Measurements from ENCODE around the gene SERPINA10. TPM values are rescaled to one million over a fixed set of nuclear protein-coding genes. Genes with fewer than 3 reads are reported as not detected.

Gene SERPINA10
- total and polyA plus RNA-seq, 2 of the 13 experiments (the other 11 are each of a cell fraction or from before 2014, with no cell fraction given), result 20.1 to 20.2 TPM

DNA sequence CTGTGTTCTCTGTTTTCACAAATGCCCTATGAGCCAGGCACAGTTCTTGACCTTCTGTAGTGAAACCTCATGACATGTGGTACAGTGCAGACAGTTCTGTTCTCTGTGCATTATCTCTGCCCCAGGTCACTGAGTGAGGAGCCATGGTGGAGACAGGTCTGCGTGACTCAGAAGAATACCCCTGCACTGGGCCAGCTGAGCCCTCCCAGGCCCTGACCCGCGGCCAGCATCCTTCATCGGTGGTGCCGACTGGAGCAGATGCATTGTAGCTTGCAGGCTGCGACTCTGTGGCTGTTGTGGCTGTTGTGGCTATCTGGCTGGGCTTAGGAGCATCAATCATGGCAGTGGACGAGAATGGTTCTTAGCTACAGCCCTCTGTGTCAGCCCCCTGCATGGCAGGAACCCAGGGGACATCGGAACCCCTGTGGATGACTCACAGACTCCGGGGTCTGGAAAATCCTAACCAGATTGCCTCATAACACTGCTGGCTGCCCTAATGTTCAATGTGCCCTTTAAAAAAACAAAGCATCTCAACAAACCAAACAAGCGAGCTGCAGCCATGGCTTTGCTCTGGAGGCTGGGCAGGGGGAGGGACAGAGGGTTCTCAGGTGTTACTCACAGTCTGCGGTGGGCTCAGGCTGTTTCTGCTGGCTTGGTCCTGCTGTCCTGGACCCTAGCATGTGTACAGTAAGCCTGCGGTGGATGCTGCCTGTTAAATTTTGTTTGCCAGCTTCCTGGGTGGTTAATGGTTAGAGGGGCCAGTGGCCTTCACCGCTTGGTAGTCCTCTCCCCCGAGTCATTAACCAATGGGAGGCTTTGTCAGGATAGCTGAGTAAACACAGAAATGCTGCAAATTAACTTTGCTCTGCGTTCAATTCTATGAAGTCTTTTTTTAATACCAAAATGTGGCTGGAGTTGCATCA is 29.8 kb upstream of the SERPINA10 start, which contains the start of gene SERPINA6 (continued):
- TF ChIP-seq ZXDC (CRISPR knock-in tag; IDR thresholded peaks at IDR 0.05), result no peak
- 0 out of 2 replicates have a peak, but pooled peaks have one; percentile 27 for TF ChIP-seq ZBTB38 (CRISPR knock-in tag; IDR thresholded peaks at IDR 0.05)
- TF ChIP-seq ZNF557 (CRISPR knock-in tag; IDR thresholded peaks at IDR 0.05), result peak; percentile 56; the same call in 1 of the 2 replicates
- no peak; the same call in 1 of the 2 replicates for TF ChIP-seq ZNF296 (CRISPR knock-in tag; conservative IDR thresholded peaks at IDR 0.05)
- TF ChIP-seq SMAD1 (CRISPR knock-in tag; IDR thresholded peaks at IDR 0.05; ENCODE audit: borderline replicate concordance, low read depth), result 0 out of 2 replicates have a peak, but pooled peaks have one; percentile 57
- no peak for TF ChIP-seq NCOA1 (CRISPR knock-in tag; IDR thresholded peaks at IDR 0.05)
- TF ChIP-seq CEBPB (IDR thresholded peaks at IDR 0.05; ENCODE audit: borderline replicate concordance, low read depth, low read length), result peak; percentile 67; the same call in 1 of the 2 replicates
- TF ChIP-seq GFI1 (CRISPR knock-in tag; IDR thresholded peaks at IDR 0.05; ENCODE audit: borderline replicate concordance), result no peak
- no peak for TF ChIP-seq CBFB (CRISPR knock-in tag; IDR thresholded peaks at IDR 0.05)
- TF ChIP-seq, protein P1, sequence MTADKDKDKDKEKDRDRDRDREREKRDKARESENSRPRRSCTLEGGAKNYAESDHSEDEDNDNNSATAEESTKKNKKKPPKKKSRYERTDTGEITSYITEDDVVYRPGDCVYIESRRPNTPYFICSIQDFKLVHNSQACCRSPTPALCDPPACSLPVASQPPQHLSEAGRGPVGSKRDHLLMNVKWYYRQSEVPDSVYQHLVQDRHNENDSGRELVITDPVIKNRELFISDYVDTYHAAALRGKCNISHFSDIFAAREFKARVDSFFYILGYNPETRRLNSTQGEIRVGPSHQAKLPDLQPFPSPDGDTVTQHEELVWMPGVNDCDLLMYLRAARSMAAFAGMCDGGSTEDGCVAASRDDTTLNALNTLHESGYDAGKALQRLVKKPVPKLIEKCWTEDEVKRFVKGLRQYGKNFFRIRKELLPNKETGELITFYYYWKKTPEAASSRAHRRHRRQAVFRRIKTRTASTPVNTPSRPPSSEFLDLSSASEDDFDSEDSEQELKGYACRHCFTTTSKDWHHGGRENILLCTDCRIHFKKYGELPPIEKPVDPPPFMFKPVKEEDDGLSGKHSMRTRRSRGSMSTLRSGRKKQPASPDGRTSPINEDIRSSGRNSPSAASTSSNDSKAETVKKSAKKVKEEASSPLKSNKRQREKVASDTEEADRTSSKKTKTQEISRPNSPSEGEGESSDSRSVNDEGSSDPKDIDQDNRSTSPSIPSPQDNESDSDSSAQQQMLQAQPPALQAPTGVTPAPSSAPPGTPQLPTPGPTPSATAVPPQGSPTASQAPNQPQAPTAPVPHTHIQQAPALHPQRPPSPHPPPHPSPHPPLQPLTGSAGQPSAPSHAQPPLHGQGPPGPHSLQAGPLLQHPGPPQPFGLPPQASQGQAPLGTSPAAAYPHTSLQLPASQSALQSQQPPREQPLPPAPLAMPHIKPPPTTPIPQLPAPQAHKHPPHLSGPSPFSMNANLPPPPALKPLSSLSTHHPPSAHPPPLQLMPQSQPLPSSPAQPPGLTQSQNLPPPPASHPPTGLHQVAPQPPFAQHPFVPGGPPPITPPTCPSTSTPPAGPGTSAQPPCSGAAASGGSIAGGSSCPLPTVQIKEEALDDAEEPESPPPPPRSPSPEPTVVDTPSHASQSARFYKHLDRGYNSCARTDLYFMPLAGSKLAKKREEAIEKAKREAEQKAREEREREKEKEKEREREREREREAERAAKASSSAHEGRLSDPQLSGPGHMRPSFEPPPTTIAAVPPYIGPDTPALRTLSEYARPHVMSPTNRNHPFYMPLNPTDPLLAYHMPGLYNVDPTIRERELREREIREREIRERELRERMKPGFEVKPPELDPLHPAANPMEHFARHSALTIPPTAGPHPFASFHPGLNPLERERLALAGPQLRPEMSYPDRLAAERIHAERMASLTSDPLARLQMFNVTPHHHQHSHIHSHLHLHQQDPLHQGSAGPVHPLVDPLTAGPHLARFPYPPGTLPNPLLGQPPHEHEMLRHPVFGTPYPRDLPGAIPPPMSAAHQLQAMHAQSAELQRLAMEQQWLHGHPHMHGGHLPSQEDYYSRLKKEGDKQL (CRISPR knock-in tag; IDR thresholded peaks at IDR 0.05; ENCODE audit: low read depth), result no peak
- no peak for TF ChIP-seq ZNF552 (CRISPR knock-in tag; IDR thresholded peaks at IDR 0.05; ENCODE audit: borderline replicate concordance)
- 0 out of 2 replicates have a peak, but pooled peaks have one; percentile 13 for TF ChIP-seq ZNF547 (CRISPR knock-in tag; IDR thresholded peaks at IDR 0.05)
- TF ChIP-seq CSRNP1 (CRISPR knock-in tag; IDR thresholded peaks at IDR 0.05), result peak; percentile 59; the same call in 1 of the 2 replicates
- TF ChIP-seq ZBTB21 (CRISPR knock-in tag; IDR thresholded peaks at IDR 0.05), result 0 out of 2 replicates have a peak, but pooled peaks have one; percentile 9
- peak; percentile 73; the same call in 1 of the 2 replicates for TF ChIP-seq RXRA (CRISPR knock-in tag; IDR thresholded peaks at IDR 0.05)
- TF ChIP-seq RARA (CRISPR knock-in tag; IDR thresholded peaks at IDR 0.05), result peak; percentile 93
- TF ChIP-seq ZNF768 (CRISPR knock-in tag; IDR thresholded peaks at IDR 0.05), result 0 out of 2 replicates have a peak, but pooled peaks have one; percentile 12
- no peak; the same call in 1 of the 2 replicates for TF ChIP-seq MIER3 (CRISPR knock-in tag; IDR thresholded peaks at IDR 0.05; ENCODE audit: borderline replicate concordance)
- TF ChIP-seq ZNF780A (CRISPR knock-in tag; IDR thresholded peaks at IDR 0.05), result no peak

Data from HepG2 (cell line).